ENCODE data around the gene GUCY1A1.

GRCh38 chr4:155704841-155705404, 38.3 kb downstream of the GUCY1A1 start:
- TF ChIP-seq POLR2A (IDR thresholded peaks at IDR 0.05) (no peak), CTCF (IDR thresholded peaks at IDR 0.05) (no peak)
